Suprapubic skin (tissue), 4 donors: ENCODE data around the gene MRTO4. TPM values are rescaled to one million over a fixed set of nuclear protein-coding genes. Genes with fewer than 3 reads are reported as not detected.
"Not testable (repeated sequence)": the region's sequence is repeated elsewhere in the genome, so short reads cannot be mapped to it uniquely, and the experiment has no call there.

Experiments
- DNase-seq, 2 donors: peaks; one replicate each; pipeline ENCODE4 v3.0.0-alpha.2; 2019; ENCODE audit warnings: low spot score in 2 of 2
- H3K27ac ChIP-seq: fragments of 200-600 bp; sonication (generic); one replicate; pipeline ENCODE4 v1.5.1; 2019
- H3K27me3 ChIP-seq: fragments of 200-600 bp; sonication (generic); one replicate; pipeline ENCODE4 v1.5.1; 2019
- H3K36me3 ChIP-seq: fragments of 200-600 bp; sonication (generic); one replicate; pipeline ENCODE4 v1.5.1; 2019
- H3K4me1 ChIP-seq: fragments of 200-600 bp; sonication (generic); one replicate; pipeline ENCODE4 v1.5.1; 2019
- H3K4me3 ChIP-seq: fragments of 200-600 bp; sonication (generic); one replicate; pipeline ENCODE4 v1.5.1; 2019; ENCODE audit warnings: mild to moderate bottlenecking
- H3K9me3 ChIP-seq: fragments of 200-600 bp; sonication (generic); one replicate; pipeline ENCODE4 v1.5.1; 2019
- EP300 ChIP-seq: sonication (generic); formaldehyde crosslinking; IDR thresholded peaks from one replicate; pipeline ENCODE4 v1.6.1; 2017; ENCODE audit warnings: antibody characterized with exemption
- POLR2A ChIP-seq, 2 donors: fragments of 450-650 bp; IDR thresholded peaks; one replicate each; pipeline ENCODE4 v1.6.1; 2017; ENCODE audit warnings: antibody characterized with exemption in 2 of 2, mild to moderate bottlenecking in 2 of 2, moderate library complexity in 2 of 2
- POLR2AphosphoS5 ChIP-seq, 3 donors: sonication (generic); formaldehyde crosslinking; IDR thresholded peaks; one replicate each; pipeline ENCODE4 v1.6.1; 2017; ENCODE audit warnings: antibody characterized with exemption in 3 of 3
- whole genome bisulfite sequencing: methylation state at CpG from one replicate; pipeline ENCODE4 v1.1.5; 2018; 5-methylcytosine and 5-hydroxymethylcytosine counted together
- total RNA-seq, 4 donors: library from RNA; depleted of rRNA; stranded (reverse); fragments of >200 nt; gene quantifications; one replicate each; pipeline ENCODE4 v1.1.0, GENCODE V29; 2016
- TF ChIP-seq, protein P1 (sequence below), 2 donors: fragments of 200-600 bp in 1 of 2; fragments of 450-650 bp in 1 of 2; sonication (generic) in 1 of 2; IDR thresholded peaks; one replicate each; pipeline ENCODE4 v1.5.1; 2016 to 2019; ENCODE audit warnings: antibody characterized with exemption in 2 of 2, mild to moderate bottlenecking in 1 of 2, moderate library complexity in 1 of 2

MRTO4 gene
- total RNA-seq, 4 donors from 2014 or later, result 13.2 to 32.4 (median 22.9) TPM

DNA sequence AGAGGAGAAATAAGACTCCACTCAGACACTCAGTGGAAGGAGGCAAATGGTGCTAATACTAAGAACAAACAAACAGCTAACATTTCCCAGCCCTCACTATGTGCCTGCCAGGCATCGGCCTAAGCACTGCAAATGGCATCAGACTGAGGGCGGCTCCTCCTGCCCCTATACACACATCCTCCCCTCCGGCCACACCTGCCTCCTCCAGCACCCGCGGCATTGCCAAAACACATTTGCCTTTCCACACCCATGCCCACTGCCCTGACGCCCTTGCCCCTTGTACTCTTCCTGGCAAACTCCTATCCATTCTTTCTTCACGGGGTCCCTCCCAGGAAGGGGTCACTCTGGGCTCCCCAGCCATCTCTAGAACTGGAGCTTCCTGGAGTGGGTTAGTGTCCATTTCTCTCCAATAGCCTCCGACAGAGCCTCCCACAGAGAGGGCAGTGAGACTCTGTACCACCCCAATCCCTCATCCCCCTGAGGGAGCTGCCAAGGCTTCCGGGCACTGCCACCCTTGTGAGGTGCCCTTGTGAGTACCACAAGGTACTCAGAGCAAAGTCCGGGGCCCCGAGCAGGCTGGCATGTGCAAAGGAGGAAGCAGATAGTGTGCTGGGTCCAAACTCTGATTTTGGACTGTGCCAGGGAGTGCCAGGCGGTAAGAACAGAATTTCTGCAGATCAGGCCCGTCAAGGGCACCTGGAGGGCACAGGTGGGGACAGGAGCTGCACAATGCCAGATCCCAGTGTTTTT, 36.0 kb downstream of the MRTO4 start:
- H3K36me3 ChIP-seq, result peaks cover 17% of the 10 kb centered on the region
- DNase-seq, result no peak
- H3K9me3 ChIP-seq, result no peaks in the 10 kb centered on the region
- TF ChIP-seq POLR2AphosphoS5 (IDR thresholded peaks at IDR 0.05) (no peak), EP300 (no peak), POLR2A (IDR thresholded peaks at IDR 0.05) (no peak)
- TF ChIP-seq, protein P1, sequence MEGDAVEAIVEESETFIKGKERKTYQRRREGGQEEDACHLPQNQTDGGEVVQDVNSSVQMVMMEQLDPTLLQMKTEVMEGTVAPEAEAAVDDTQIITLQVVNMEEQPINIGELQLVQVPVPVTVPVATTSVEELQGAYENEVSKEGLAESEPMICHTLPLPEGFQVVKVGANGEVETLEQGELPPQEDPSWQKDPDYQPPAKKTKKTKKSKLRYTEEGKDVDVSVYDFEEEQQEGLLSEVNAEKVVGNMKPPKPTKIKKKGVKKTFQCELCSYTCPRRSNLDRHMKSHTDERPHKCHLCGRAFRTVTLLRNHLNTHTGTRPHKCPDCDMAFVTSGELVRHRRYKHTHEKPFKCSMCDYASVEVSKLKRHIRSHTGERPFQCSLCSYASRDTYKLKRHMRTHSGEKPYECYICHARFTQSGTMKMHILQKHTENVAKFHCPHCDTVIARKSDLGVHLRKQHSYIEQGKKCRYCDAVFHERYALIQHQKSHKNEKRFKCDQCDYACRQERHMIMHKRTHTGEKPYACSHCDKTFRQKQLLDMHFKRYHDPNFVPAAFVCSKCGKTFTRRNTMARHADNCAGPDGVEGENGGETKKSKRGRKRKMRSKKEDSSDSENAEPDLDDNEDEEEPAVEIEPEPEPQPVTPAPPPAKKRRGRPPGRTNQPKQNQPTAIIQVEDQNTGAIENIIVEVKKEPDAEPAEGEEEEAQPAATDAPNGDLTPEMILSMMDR (IDR thresholded peaks at IDR 0.05), result no peak
- no peak overlapping the region for H3K4me3 ChIP-seq
- 86% methylated on average over 13 of the region's 13 CpGs for WGBS
- no peak overlapping the region for H3K27ac ChIP-seq
- peaks cover 9% of the 10 kb centered on the region for H3K4me1 ChIP-seq
- H3K27me3 ChIP-seq, result no peaks in the 10 kb centered on the region

DNA sequence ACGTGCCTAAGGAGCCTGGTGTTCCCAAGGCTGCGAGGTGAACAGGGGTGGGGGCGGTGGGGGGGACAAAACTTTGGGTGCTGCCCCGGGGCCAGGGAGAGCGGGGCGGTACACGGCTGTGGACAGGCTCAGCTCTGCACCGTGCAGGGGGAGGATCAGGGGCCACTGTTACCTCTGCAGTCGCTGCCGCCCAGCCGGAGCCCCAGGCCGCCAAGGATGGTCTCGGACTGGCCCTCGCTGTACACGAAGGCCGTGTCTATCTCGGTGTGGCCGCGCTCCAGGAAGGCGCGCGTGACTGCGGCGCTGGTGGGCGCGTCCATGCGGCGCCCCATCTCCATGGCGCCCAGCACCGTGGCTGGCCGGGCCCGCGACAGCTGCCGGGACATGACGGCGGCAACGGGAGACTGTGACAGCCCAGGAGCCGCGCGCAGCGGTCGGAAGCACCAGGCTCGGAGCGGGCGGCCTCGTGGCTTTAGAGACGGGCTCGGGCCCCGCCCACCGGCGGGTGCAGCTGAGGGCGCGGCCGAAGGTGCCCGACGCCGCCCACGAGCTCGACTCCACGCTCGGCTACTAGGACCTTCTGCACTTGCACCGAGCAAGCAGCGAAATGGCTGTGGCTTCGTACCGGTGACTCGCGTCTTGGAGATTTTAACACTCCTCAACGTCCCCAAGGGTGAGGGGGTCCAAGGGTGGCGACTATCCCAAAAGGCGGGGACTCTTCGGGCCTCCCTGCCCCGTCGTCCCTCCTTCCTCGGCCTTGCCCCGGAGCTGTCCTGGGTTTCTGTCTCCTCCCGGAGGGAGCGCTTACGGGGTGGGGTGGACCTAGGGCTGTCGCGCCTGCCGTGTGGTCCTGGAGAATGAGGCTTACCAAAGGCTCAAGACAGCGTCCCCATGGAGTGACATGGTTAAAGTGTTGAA, 37.0 kb downstream of the MRTO4 start, which contains the start of gene AKR7A3:
Gene AKR7A3 (minus strand): TSS at position 447 of the 918 bp plus-strand sequence. CDS start 61 bp downstream, at position 386.
- peak within 1 kb of the TSS; percentile 46 for H3K4me3 ChIP-seq
- WGBS, result 25% methylated on average over 22 of the region's 82 CpGs
- DNase-seq, H3K27ac ChIP-seq, H3K27me3 ChIP-seq, H3K4me1 ChIP-seq, H3K9me3 ChIP-seq: not testable (repeated sequence)
- peaks cover 17% of the 10 kb centered on the region for H3K36me3 ChIP-seq

DNA sequence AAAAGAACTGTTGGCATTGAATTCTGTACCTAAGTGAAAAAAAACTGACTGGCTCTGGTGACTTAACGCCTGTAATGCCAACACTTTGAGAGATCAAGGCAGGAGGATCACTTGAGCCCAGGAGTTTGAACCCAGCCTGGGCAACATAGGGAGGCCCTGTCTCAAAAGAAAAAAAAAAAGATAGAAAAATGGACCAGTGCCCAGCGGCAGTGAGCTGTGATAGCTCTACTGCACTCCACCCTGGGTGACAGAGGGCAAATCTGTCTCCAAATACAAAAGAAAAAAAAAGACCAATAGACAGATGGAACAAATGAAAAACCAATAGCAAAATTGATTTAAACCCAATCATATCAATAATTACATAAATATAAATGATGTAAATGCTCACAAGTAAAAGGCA, 37.6 kb downstream of the MRTO4 start:
- WGBS, result 31% methylated on average over 2 of the region's 2 CpGs
- no peaks in the 10 kb centered on the region for H3K27me3 ChIP-seq
- peak overlapping the region; percentile 46 for H3K4me3 ChIP-seq
- DNase-seq, result no peak
- H3K36me3 ChIP-seq, result peaks cover 16% of the 10 kb centered on the region
- peaks cover 3% of the 10 kb centered on the region for H3K9me3 ChIP-seq
- H3K27ac ChIP-seq, result no peak overlapping the region
- peaks cover 9% of the 10 kb centered on the region for H3K4me1 ChIP-seq
- no peak for TF ChIP-seq POLR2AphosphoS5 (IDR thresholded peaks at IDR 0.05)
- no peak for TF ChIP-seq POLR2A (IDR thresholded peaks at IDR 0.05)
- TF ChIP-seq, protein P1 (IDR thresholded peaks at IDR 0.05), result no peak
- no peak for TF ChIP-seq EP300

DNA sequence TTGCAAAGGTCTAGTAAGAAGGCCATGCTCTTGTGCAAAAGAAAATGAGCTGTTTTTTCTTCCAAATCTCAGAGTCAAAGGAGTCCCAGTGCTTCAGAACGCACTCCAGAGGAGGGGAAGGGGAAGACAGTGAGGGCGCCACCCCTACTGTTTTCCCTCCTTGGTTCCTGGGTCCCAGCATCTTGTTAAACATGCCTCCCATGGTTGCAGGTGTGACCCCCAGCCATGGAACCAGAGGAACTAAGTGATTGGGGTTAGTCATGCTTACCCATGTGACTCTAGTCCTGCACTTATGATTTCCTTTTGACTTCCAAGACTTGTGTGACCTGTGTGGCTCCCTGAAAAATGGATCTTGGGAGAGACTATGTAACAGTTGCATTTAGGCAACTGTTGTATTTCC, 43.0 kb downstream of the MRTO4 start:
- no peak for DNase-seq
- peaks cover 3% of the 10 kb centered on the region for H3K9me3 ChIP-seq
- no peak overlapping the region for H3K4me3 ChIP-seq
- no peaks in the 10 kb centered on the region for H3K27me3 ChIP-seq
- no peak overlapping the region for H3K27ac ChIP-seq
- 94% methylated on average over 2 of the region's 2 CpGs for WGBS
- TF ChIP-seq, protein P1 (IDR thresholded peaks at IDR 0.05), result no peak
- TF ChIP-seq POLR2AphosphoS5 (IDR thresholded peaks at IDR 0.05), result no peak
- no peak for TF ChIP-seq POLR2A (IDR thresholded peaks at IDR 0.05)
- TF ChIP-seq EP300, result no peak
- H3K4me1 ChIP-seq, result no peaks in the 10 kb centered on the region
- peaks cover 7% of the 10 kb centered on the region for H3K36me3 ChIP-seq

DNA sequence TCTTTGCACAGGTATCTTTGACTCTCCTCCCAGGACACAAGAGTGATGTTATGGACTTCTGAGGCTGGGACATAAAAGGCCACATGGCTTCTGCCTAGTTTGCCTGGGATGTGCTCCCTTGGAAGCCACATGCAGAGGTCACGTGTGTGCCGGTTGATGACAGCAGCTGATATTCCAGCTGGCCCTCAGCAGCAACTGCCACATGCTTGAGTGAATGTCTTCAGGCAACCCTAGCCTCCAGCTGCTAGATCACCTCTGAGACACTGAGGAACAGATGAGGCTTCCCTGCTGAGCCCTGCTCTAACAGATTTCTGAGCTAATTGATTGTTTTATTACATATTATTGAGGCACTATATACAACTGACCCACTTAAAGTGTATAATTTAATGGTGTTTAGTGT, 48.6 kb downstream of the MRTO4 start:
- Histone ChIP-seq H3K27ac (no peak overlapping the region), H3K9me3 (no peaks in the 10 kb centered on the region), H3K4me1 (no peaks in the 10 kb centered on the region), H3K4me3 (no peak overlapping the region), H3K27me3 (no peaks in the 10 kb centered on the region), H3K36me3 (peaks cover 35% of the 10 kb centered on the region)
- 93% methylated on average over 2 of the region's 2 CpGs for WGBS
- no peak for DNase-seq
- TF ChIP-seq, protein P1 (IDR thresholded peaks at IDR 0.05), result no peak
- no peak for TF ChIP-seq POLR2AphosphoS5 (IDR thresholded peaks at IDR 0.05)

DNA sequence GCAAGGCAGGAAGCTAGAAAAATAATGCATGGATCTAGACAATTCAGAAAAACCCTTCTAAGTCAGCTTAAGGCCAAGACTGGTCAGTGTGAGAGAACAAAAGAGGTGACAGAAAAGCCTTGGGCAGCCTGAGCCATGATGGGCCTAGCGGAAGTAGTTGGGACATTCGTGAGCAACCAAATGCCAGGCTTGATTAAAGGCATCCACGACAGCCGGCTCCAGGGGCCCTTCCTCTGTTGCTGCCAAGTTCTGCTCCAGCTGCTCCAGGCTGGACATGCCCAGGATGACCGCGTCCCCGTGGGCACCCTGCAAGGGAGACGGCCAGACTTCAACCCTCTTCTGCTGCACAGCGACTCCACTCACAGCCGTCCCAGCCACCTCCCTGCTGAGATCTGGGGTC, 52.5 kb downstream of the MRTO4 start:
- not testable (repeated sequence) for H3K27me3 ChIP-seq, H3K4me3 ChIP-seq, H3K9me3 ChIP-seq, H3K4me1 ChIP-seq, DNase-seq, H3K27ac ChIP-seq
- H3K36me3 ChIP-seq, result peaks cover 63% of the 10 kb centered on the region
- 95% methylated on average over 10 of the region's 10 CpGs for WGBS
